ENCODE results near the gene SYNGR4. TPM values are rescaled to one million over a fixed set of nuclear protein-coding genes. Genes with fewer than 3 reads are reported as not detected.

The SYNGR4 gene
- total RNA-seq (2022; extraction: Qiagen RNA extraction), result 2.0 to 3.8 TPM (median 3.0 TPM) in 5 replicates

GRCh38 chr19:48363810-48364597 is at the start of gene SYNGR4, which contains the start of gene TMEM143:
SYNGR4 (plus strand) TSS chr19:48364367; CDS start chr19:48365843, 1,476 bp downstream.
TMEM143 (minus strand) TSS chr19:48363940; CDS start chr19:48363920, 20 bp downstream.

GRCh38 chr19:48325265-48325910 is 38.8 kb upstream of the SYNGR4 start, which contains the start of gene EMP3:
EMP3 (plus strand) TSS chr19:48325552; CDS start chr19:48326845, 1,293 bp downstream.

GRCh38 chr19:48391100-48392005 is 27.2 kb downstream of the SYNGR4 start, which contains the start of gene KDELR1:
KDELR1 (minus strand) TSS chr19:48391551; CDS start chr19:48391358, 193 bp downstream.

GRCh38 chr19:48393559-48394330 is 29.6 kb downstream of the SYNGR4 start, which contains the start of gene GRIN2D:
GRIN2D (plus strand) TSS chr19:48393668; CDS start chr19:48398393, 4,725 bp downstream.

Other genes starting within 250 kb of the SYNGR4 start
- gene LIG1, start 194.0 kb upstream of the SYNGR4 start, total RNA-seq (2022; extraction: Qiagen RNA extraction), result 56.3 to 64.7 TPM (median 60.6 TPM) in 5 replicates
- gene ZSWIM9, start 193.7 kb upstream of the SYNGR4 start, total RNA-seq (2022; extraction: Qiagen RNA extraction), result 5.2 to 7.4 TPM (median 6.5 TPM) in 5 replicates
- 15.1 to 17.4 TPM (median 15.8 TPM) in 5 replicates for gene CARD8, start 108.5 kb upstream of the SYNGR4 start, total RNA-seq (2022; extraction: Qiagen RNA extraction)
- 6.8 to 10.7 TPM (median 7.6 TPM) in 5 replicates for gene ZNF114, start 94.3 kb upstream of the SYNGR4 start, total RNA-seq (2022; extraction: Qiagen RNA extraction)
- gene EMP3, start 38.8 kb upstream of the SYNGR4 start, total RNA-seq (2022; extraction: Qiagen RNA extraction), result 430 to 471 TPM (median 441 TPM) in 5 replicates
- 3.3 to 5.0 TPM (median 4.4 TPM) in 5 replicates for gene TMEM143, start 427 bp upstream of the SYNGR4 start, total RNA-seq (2022; extraction: Qiagen RNA extraction)
- gene KDELR1, start 27.2 kb downstream of the SYNGR4 start, total RNA-seq (2022; extraction: Qiagen RNA extraction), result 392 to 442 TPM (median 433 TPM) in 5 replicates
- 5.6 to 8.5 TPM (median 8.1 TPM) in 5 replicates for gene GRIN2D, start 29.3 kb downstream of the SYNGR4 start, total RNA-seq (2022; extraction: Qiagen RNA extraction)
- 109 to 124 TPM (median 114 TPM) in 5 replicates for gene GRWD1, start 81.6 kb downstream of the SYNGR4 start, total RNA-seq (2022; extraction: Qiagen RNA extraction)
- 0.80 to 1.6 TPM (median 1.1 TPM) in 5 replicates for gene KCNJ14, start 91.2 kb downstream of the SYNGR4 start, total RNA-seq (2022; extraction: Qiagen RNA extraction)
- 55.7 to 66.9 TPM (median 63.2 TPM) in 5 replicates for gene CYTH2, start 105.0 kb downstream of the SYNGR4 start, total RNA-seq (2022; extraction: Qiagen RNA extraction)
- 2.5 to 5.4 TPM (median 5.0 TPM) in 5 replicates for gene LMTK3, start 147.5 kb downstream of the SYNGR4 start, total RNA-seq (2022; extraction: Qiagen RNA extraction)
- 13.7 to 18.5 TPM (median 15.6 TPM) in 5 replicates for gene SULT2B1, start 187.8 kb downstream of the SYNGR4 start, total RNA-seq (2022; extraction: Qiagen RNA extraction)
- gene SPACA4, start 242.4 kb downstream of the SYNGR4 start, total RNA-seq (2022; extraction: Qiagen RNA extraction), result 0.06 TPM in 1 of 5 replicates, not detected in the others

Data from A549 treated with AZD2906 at 1 μM for 4 hours (cell line).